ENCODE results near the gene TFF1.

Gene TFF1

GRCh38 chr21:42336054-42336453 lies 30.3 kb downstream of the TFF1 start:
- H3K9ac ChIP-seq = no peak overlapping the region
- H3K36me3 ChIP-seq = no peaks in the 10 kb centered on the region
- H3K27me3 ChIP-seq = no peaks in the 10 kb centered on the region
- H3K4me1 ChIP-seq = peaks cover 0 to 8% (median 0%) of the 10 kb centered on the region in 10 experiments; a peak in 2 of 20 replicates
- no peak for TF ChIP-seq Cebpa-rat (IDR thresholded peaks at IDR 0.05)
- H3K4me2 ChIP-seq = no peak overlapping the region
- peaks cover 5 to 20% (median 14%) of the 10 kb centered on the region in 11 experiments; a peak in 17 of 22 replicates for H3K9me3 ChIP-seq (replicated peaks in 1 of 11)
- H3K4me3 ChIP-seq = no peak overlapping the region
- H3K27ac ChIP-seq = no peak overlapping the region
- no peaks in the 10 kb centered on the region for H4K20me1 ChIP-seq

- no peak overlapping the region for H3K4me2 ChIP-seq
- no peak for TF ChIP-seq Cebpa-rat (IDR thresholded peaks at IDR 0.05)
- H3K9me3 ChIP-seq (replicated peaks in 1 of 11) = peaks cover 5 to 20% (median 14%) of the 10 kb centered on the region in 11 experiments; a peak in 17 of 22 replicates
- no peak overlapping the region for H3K9ac ChIP-seq
- no peaks in the 10 kb centered on the region for H3K27me3 ChIP-seq
- H3K36me3 ChIP-seq = no peaks in the 10 kb centered on the region
- no peak overlapping the region for H3K27ac ChIP-seq
- H3K4me3 ChIP-seq = no peak overlapping the region
- no peaks in the 10 kb centered on the region for H4K20me1 ChIP-seq
- H3K4me1 ChIP-seq = peaks cover 0 to under 1% (median 0%) of the 10 kb centered on the region in 10 experiments; a peak in 2 of 20 replicates
Measured at GRCh38 chr21:42332557-42333317, 33.6 kb downstream of the TFF1 start.

- Histone ChIP-seq H3K4me3 (no peak overlapping the region), H3K4me1 (no peaks in the 10 kb centered on the region), H3K27ac (no peak overlapping the region), H3K27me3 (no peaks in the 10 kb centered on the region), H3K36me3 (no peaks in the 10 kb centered on the region), H3K9me3 (replicated peaks in 1 of 11) (peaks cover 5 to 20% (median 14%) of the 10 kb centered on the region in 11 experiments; a peak in 17 of 22 replicates), H3K4me2 (no peak overlapping the region), H3K9ac (no peak overlapping the region), H4K20me1 (no peaks in the 10 kb centered on the region)
- TF ChIP-seq Cebpa-rat (IDR thresholded peaks at IDR 0.05) = no peak
Measured at GRCh38 chr21:42331660-42332059, 34.7 kb downstream of the TFF1 start.

GRCh38 chr21:42330380-42331371 lies 35.7 kb downstream of the TFF1 start:
- Histone ChIP-seq H3K9me3 (replicated peaks in 1 of 11) (peaks cover 7 to 21% (median 16%) of the 10 kb centered on the region in 11 experiments), H3K4me2 (no peak overlapping the region), H4K20me1 (no peaks in the 10 kb centered on the region), H3K4me1 (no peaks in the 10 kb centered on the region), H3K27me3 (no peaks in the 10 kb centered on the region), H3K36me3 (no peaks in the 10 kb centered on the region), H3K27ac (no peak overlapping the region), H3K9ac (no peak overlapping the region), H3K4me3 (no peak overlapping the region)
- no peak for TF ChIP-seq Cebpa-rat (IDR thresholded peaks at IDR 0.05)

GRCh38 chr21:42324896-42325295 lies 41.4 kb downstream of the TFF1 start:
- peaks cover 7 to 17% (median 10%) of the 10 kb centered on the region in 11 experiments; a peak in 20 of 22 replicates for H3K9me3 ChIP-seq (replicated peaks in 1 of 11)
- H3K9ac ChIP-seq = no peak overlapping the region
- H3K4me1 ChIP-seq = peaks cover 4 to 15% (median 10%) of the 10 kb centered on the region in 10 experiments
- H3K27me3 ChIP-seq = no peaks in the 10 kb centered on the region
- no peak overlapping the region for H3K27ac ChIP-seq
- no peak overlapping the region for H3K4me3 ChIP-seq
- no peaks in the 10 kb centered on the region for H4K20me1 ChIP-seq
- H3K36me3 ChIP-seq = no peaks in the 10 kb centered on the region
- TF ChIP-seq Cebpa-rat (IDR thresholded peaks at IDR 0.05) = no peak
- H3K4me2 ChIP-seq = no peak overlapping the region

GRCh38 chr21:42321845-42322244 lies 44.5 kb downstream of the TFF1 start:
- Histone ChIP-seq H3K4me2 (no peak overlapping the region), H3K4me3 (no peak overlapping the region), H3K36me3 (no peaks in the 10 kb centered on the region), H4K20me1 (no peaks in the 10 kb centered on the region), H3K27ac (peak overlapping the region in 4 of 11 experiments; percentile 52 to 85 (median 84); a peak in 6 of 22 replicates), H3K27me3 (no peaks in the 10 kb centered on the region), H3K4me1 (peaks cover 15 to 46% (median 41%) of the 10 kb centered on the region in 10 experiments), H3K9ac (no peak overlapping the region), H3K9me3 (replicated peaks in 1 of 11) (peaks cover 7 to 17% (median 10%) of the 10 kb centered on the region in 11 experiments; a peak in 20 of 22 replicates)
- TF ChIP-seq Cebpa-rat (IDR thresholded peaks at IDR 0.05) = no peak

- peak overlapping the region in 4 of 11 experiments; percentile 78 to 94 (median 91); a peak in 3 of 22 replicates for H3K4me2 ChIP-seq
- H3K9ac ChIP-seq = no peak overlapping the region; a peak in 1 of 22 replicates
- peaks cover 7 to 17% (median 10%) of the 10 kb centered on the region in 11 experiments; a peak in 20 of 22 replicates for H3K9me3 ChIP-seq (replicated peaks in 1 of 11)
- peak overlapping the region in 4 of 11 experiments; percentile 52 to 85 (median 84); a peak in 7 of 22 replicates for H3K27ac ChIP-seq
- no peaks in the 10 kb centered on the region for H3K36me3 ChIP-seq
- H3K4me3 ChIP-seq = no peak overlapping the region
- no peaks in the 10 kb centered on the region for H4K20me1 ChIP-seq
- TF ChIP-seq Cebpa-rat (IDR thresholded peaks at IDR 0.05) = no peak
- no peaks in the 10 kb centered on the region for H3K27me3 ChIP-seq
- H3K4me1 ChIP-seq = peaks cover 15 to 52% (median 47%) of the 10 kb centered on the region in 10 experiments
Measured at GRCh38 chr21:42321231-42321630, 45.1 kb downstream of the TFF1 start.

GRCh38 chr21:42320791-42321190 lies 45.5 kb downstream of the TFF1 start:
- peak overlapping the region in 4 of 11 experiments; percentile 52 to 85 (median 84); a peak in 7 of 22 replicates for H3K27ac ChIP-seq
- H3K4me2 ChIP-seq = peak overlapping the region in 6 of 11 experiments; percentile 75 to 94 (median 86); a peak in 11 of 22 replicates
- no peaks in the 10 kb centered on the region for H3K27me3 ChIP-seq
- H3K36me3 ChIP-seq = no peaks in the 10 kb centered on the region
- no peak for TF ChIP-seq Cebpa-rat (IDR thresholded peaks at IDR 0.05)
- peaks cover 5 to 17% (median 8%) of the 10 kb centered on the region in 11 experiments; a peak in 20 of 22 replicates for H3K9me3 ChIP-seq (replicated peaks in 1 of 11)
- H3K4me3 ChIP-seq = no peak overlapping the region
- peaks cover 15 to 56% (median 48%) of the 10 kb centered on the region in 10 experiments for H3K4me1 ChIP-seq
- no peak overlapping the region; a peak in 2 of 22 replicates for H3K9ac ChIP-seq
- H4K20me1 ChIP-seq = no peaks in the 10 kb centered on the region
